HG03280 (cell line): Measurements from ENCODE around the gene OXLD1.
"Not testable (repeated sequence)": the region's sequence is repeated elsewhere in the genome, so short reads cannot be mapped to it uniquely, and the experiment has no call there.

ENCODE experiments used
- ATAC-seq: cut with Tn5 transposase; IDR thresholded peaks from one replicate; pipeline ENCODE4 v1.9.1; 2021; ENCODE audit warnings: mild to moderate bottlenecking, moderate library complexity; ENCODE audit not compliant: unreplicated experiment

OXLD1 gene

DNA sequence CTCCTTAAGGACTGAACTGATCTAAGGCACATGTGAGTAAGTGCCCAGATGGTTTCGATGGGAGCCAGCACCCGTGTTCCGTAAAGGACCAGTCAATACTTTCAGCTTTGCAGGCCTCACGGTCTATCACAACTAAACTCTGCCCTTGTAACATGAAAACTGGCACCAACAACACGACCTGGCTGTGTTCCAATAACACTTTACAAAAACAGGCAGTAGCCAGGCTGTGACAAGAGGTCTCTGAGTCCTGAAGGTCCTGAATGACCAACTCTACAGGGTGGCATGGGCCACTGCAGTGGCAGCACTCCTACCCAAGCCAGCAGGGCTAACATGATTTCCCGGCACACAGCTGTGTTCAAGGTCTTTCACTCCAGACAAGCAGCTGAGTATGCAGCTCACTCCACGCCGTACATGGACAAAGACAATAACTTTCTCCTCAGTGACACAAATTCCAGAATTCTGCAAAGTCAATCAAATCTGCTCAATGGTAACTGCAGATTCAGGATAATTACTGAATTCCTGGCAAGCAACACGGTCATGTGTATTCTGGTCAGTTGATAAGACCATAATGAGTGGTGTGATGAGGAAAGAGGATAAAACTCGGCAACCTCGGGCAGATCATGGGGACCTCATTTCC, 44.8 kb downstream of the OXLD1 start:
- ATAC-seq, result no peak

DNA sequence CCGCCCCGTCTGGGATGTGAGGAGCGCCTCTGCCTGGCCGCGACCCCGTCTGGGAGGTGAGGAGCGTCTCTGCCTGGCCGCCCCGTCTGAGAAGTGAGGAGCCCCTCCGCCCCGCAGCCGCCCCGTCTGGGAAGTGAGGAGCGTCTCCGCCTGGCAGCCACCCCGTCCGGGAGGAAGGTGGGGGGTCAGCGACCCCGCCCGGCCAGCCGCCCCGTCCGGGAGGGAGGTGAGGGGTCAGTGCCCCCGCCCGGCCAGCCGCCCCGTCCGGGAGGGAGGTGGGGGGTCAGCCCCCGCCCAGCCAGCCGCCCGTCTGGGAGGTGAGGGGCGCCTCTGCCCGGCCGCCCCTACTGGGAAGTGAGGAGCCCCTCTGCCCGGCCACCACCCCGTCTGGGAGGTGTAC, 48.1 kb downstream of the OXLD1 start:
- not testable (repeated sequence) for ATAC-seq

DNA sequence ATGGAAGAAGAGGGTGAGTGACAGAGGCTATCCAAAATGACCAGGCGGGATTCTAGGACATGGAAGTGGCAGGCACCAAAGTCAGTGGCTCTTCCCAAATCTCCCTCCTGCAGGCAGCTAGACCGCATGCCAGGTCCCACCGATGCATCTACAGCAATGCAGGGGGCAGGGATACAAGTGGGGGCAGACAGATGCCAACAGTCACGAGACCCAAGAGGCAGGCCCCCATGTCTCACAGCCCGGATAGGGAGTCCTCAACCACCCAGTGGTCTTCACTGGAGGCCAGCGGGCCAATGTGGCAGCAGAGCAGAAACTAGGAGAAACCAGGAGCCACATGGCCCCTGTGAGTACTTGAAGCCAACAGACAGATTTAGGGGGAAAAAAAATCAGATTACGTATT, 49.5 kb downstream of the OXLD1 start:
- ATAC-seq, result no peak

DNA sequence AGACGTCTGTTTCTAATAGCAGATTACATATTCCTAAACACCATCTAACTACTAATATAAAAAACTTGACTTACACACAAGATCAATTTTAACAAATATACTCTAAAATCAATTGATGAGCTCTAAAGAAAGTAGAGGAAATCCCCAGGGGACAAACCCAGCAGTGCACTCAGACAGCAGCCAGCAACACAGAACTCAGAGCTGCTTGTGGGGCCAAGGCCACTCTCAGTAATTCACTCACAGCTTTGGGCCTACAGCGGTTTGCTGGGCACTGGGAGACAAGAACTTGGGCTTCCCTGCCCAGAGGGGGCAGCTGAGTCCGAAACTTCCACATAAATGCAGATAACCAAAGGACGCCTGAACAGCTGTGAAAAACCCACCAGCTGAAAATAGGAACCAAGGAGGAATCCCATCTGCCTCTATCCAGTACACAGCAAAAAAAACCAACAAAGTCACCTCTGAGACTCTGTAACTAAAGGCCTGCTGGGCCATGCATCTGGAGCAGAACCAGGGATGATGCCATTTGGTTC, 50.9 kb downstream of the OXLD1 start:
- ATAC-seq, result no peak
